PFSK-1 (cell line): ENCODE results near the gene MGAT4B.

ENCODE experiments used
- FOXP2 ChIP-seq: optimal IDR thresholded peaks from 2 replicates; pipeline ENCODE3; 2011; ENCODE audit warnings: borderline replicate concordance, control low read depth, inconsistent platforms; ENCODE audit not compliant: insufficient read depth; ENCODE audit errors: extremely low read length, extremely low read depth
- POLR2AphosphoS5 ChIP-seq: IDR thresholded peaks from 2 replicates; pipeline ENCODE4 v1.6.1; 2012; ENCODE audit warnings: low read depth, mild to moderate bottlenecking, control low read depth, low read length, moderate library complexity
- SIN3A ChIP-seq: IDR thresholded peaks from 2 replicates; pipeline ENCODE4 v1.6.1; 2012; ENCODE audit warnings: mild to moderate bottlenecking, low read length, moderate library complexity, borderline replicate concordance; ENCODE audit not compliant: insufficient read depth
- TAF1 ChIP-seq: IDR thresholded peaks from 2 replicates; pipeline ENCODE4 v1.6.1; 2012; ENCODE audit warnings: low read length, control low read depth, borderline replicate concordance; ENCODE audit not compliant: insufficient read depth
- TF ChIP-seq, protein P1 (sequence below), 2 experiments: IDR thresholded peaks; 2 replicates each; pipeline versions ENCODE4 v1.6.1 to v1.8.0; 2011 to 2012; ENCODE audit warnings: low read depth in 2 of 2, low read length in 2 of 2, control low read depth in 1 of 2, inconsistent platforms in 1 of 2, mild to moderate bottlenecking in 1 of 2, moderate library complexity in 1 of 2; ENCODE audit not compliant: insufficient read depth in 1 of 2

Gene MGAT4B

DNA sequence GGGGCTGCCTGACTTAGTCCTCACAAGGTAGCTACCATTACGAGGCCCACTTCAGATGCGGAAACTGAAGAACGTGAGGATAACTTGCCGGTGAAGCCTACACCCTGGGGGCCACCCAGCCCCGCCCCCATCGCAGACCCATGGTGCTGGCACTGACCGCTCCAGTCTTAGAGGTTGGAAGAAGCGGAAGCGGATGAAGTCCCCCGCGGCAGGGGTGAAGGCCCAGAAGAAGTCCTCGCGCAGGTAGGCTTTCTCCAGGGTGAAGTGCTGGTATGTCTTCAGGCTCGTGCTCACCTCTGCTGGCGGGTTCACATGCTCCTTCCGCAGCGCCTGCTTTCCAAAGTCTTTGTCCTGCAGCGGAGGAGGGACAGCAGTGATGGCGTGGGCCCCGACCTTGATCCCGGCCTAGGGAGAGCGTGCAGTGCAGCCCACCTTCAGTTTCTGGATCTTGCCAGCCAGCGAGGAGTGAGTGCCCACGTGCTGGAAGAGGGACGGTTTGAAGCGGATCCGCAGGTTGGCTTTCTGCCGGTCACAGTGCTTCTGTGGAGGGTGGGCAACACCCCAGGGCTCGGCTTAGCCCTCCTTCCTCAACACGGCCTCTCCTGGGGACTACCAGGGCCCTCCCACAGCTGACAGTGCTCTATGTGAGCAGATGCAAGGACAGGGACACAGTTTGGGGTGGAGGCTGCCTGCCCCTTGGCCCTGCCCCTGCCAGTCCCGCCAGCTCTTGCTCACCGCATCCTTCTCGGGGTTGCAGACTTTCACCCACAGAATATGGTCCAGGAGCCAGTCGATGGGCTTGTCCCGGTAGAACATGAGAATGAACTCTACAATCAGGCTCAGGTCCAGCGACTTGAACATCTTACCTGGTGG lies 7.7 kb downstream of the MGAT4B start:
- TF ChIP-seq, protein P1, sequence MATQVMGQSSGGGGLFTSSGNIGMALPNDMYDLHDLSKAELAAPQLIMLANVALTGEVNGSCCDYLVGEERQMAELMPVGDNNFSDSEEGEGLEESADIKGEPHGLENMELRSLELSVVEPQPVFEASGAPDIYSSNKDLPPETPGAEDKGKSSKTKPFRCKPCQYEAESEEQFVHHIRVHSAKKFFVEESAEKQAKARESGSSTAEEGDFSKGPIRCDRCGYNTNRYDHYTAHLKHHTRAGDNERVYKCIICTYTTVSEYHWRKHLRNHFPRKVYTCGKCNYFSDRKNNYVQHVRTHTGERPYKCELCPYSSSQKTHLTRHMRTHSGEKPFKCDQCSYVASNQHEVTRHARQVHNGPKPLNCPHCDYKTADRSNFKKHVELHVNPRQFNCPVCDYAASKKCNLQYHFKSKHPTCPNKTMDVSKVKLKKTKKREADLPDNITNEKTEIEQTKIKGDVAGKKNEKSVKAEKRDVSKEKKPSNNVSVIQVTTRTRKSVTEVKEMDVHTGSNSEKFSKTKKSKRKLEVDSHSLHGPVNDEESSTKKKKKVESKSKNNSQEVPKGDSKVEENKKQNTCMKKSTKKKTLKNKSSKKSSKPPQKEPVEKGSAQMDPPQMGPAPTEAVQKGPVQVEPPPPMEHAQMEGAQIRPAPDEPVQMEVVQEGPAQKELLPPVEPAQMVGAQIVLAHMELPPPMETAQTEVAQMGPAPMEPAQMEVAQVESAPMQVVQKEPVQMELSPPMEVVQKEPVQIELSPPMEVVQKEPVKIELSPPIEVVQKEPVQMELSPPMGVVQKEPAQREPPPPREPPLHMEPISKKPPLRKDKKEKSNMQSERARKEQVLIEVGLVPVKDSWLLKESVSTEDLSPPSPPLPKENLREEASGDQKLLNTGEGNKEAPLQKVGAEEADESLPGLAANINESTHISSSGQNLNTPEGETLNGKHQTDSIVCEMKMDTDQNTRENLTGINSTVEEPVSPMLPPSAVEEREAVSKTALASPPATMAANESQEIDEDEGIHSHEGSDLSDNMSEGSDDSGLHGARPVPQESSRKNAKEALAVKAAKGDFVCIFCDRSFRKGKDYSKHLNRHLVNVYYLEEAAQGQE (IDR thresholded peaks at IDR 0.05; ENCODE audit: insufficient read depth in 1 of 2, low read depth in 2 of 2, low read length in 2 of 2) = no peak
- TF ChIP-seq SIN3A = no peak

DNA sequence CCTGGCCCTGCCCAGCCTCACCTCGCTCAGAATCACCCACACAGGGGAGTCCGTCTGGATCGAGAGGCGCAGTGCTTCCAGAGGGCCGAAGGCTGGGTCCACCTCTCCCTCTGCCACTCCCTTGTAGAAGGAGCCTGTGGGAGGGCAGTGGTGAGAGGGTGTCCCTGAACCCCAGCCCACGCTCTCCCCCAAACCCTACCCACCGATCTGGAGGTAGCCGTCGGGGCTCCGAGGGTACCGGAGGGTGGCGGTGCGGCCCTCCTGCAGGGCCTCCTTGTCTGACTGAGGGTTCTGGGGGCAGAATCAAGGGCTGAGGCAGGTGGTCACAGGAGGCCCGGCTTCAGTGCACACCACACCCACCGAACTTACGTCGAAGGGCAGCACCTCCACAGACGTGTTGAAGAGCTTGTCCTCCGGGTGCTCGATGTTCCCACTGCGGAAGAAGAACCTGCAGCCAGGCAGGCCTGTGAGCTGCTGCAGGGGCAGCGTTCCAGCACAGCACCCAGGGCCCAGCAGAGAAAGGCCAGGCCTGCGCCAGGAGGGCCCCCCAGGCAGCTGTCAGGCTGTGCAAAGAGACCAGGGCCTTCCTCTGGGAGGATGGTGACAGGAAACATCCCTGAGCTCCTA lies 8.4 kb downstream of the MGAT4B start:
- no peak for TF ChIP-seq SIN3A
- TF ChIP-seq, protein P1 (IDR thresholded peaks at IDR 0.05; ENCODE audit: insufficient read depth in 1 of 2, low read depth in 2 of 2, low read length in 2 of 2) = no peak
- no peak for TF ChIP-seq FOXP2
- no peak for TF ChIP-seq TAF1
- TF ChIP-seq POLR2AphosphoS5 = no peak

- TF ChIP-seq FOXP2 = no peak
- TF ChIP-seq, protein P1 (IDR thresholded peaks at IDR 0.05; ENCODE audit: insufficient read depth in 1 of 2, low read depth in 2 of 2, low read length in 2 of 2) = no peak
- TF ChIP-seq SIN3A = no peak
- no peak for TF ChIP-seq POLR2AphosphoS5
- TF ChIP-seq TAF1 = no peak
Measured at GRCh38 chr5:179797741-179798140, 8.9 kb downstream of the MGAT4B start.

- TF ChIP-seq, protein P1 (IDR thresholded peaks at IDR 0.05; ENCODE audit: insufficient read depth in 1 of 2, low read depth in 2 of 2, low read length in 2 of 2) = no peak
- TF ChIP-seq POLR2AphosphoS5 = no peak
- no peak for TF ChIP-seq SIN3A
- no peak for TF ChIP-seq TAF1
- no peak for TF ChIP-seq FOXP2
Measured at GRCh38 chr5:179796877-179797608, 9.6 kb downstream of the MGAT4B start.
